GM10248 (cell line): ENCODE measurements around the gene IZUMO4.

Source experiments
- CTCF ChIA-PET: fragments of 300-600 bp; sonication (Branson Sonifier 250); formaldehyde crosslinking; extraction: SDS; loops from one replicate; lab custom pipeline; 2021; ENCODE audit warnings: antibody characterized with exemption; lab: Yijun Ruan, JAX
- POLR2A ChIA-PET: fragments of 350-650 bp; sonication (Branson Sonifier 250); formaldehyde crosslinking; extraction: SDS; loops from one replicate; lab custom pipeline; 2020; ENCODE audit warnings: antibody characterized with exemption; lab: Yijun Ruan, JAX
- DNase-seq: peaks from one replicate; pipeline ENCODE4 v3.0.0; 2012; ENCODE audit errors: extremely low spot score
- CTCF ChIP-seq: IDR thresholded peaks from 2 replicates; pipeline ENCODE4 v1.5.1; 2012; ENCODE audit warnings: mild to moderate bottlenecking, low read depth; ENCODE audit errors: extremely low read depth, missing control alignments, control extremely low read depth

The IZUMO4 gene

GRCh38 chr19:2099054-2099501, 2.4 kb downstream of the IZUMO4 start:
- POLR2A ChIA-PET = no interaction called here
- CTCF ChIA-PET = interaction anchor here (1.3 kb wide), 1 partner anchor 19 kb away, joined by 3 read pairs; no protein-coding TSS in a partner anchor
- no peak for DNase-seq
- TF ChIP-seq CTCF = no peak

- ChIA-PET CTCF (no interaction called here), POLR2A (no interaction called here)
- no peak for TF ChIP-seq CTCF
- DNase-seq = no peak
Measured at GRCh38 chr19:2099937-2100718, 3.4 kb downstream of the IZUMO4 start.

GRCh38 chr19:2100719-2101061, 4.0 kb downstream of the IZUMO4 start:
- no peak for TF ChIP-seq CTCF
- CTCF ChIA-PET = no interaction called here
- DNase-seq = no peak
- POLR2A ChIA-PET = no interaction called here

GRCh38 chr19:2101417-2102335, 5.0 kb downstream of the IZUMO4 start:
- ChIA-PET POLR2A (interaction anchor here (0.6 kb wide), 1 partner anchor 657 kb away, joined by 8 read pairs; no protein-coding TSS in a partner anchor), CTCF (no interaction called here)
- DNase-seq = no peak
- no peak for TF ChIP-seq CTCF

- TF ChIP-seq CTCF = no peak
- CTCF ChIA-PET = no interaction called here
- POLR2A ChIA-PET = no interaction called here
- no peak for DNase-seq
Measured at GRCh38 chr19:2103045-2103707, 6.5 kb downstream of the IZUMO4 start.

- CTCF ChIA-PET = no interaction called here
- TF ChIP-seq CTCF = no peak
- POLR2A ChIA-PET = no interaction called here
- DNase-seq = no peak
Measured at GRCh38 chr19:2108251-2109016, 11.7 kb downstream of the IZUMO4 start.
